ENCODE results near the gene NOS1AP.

Gene NOS1AP

DNA sequence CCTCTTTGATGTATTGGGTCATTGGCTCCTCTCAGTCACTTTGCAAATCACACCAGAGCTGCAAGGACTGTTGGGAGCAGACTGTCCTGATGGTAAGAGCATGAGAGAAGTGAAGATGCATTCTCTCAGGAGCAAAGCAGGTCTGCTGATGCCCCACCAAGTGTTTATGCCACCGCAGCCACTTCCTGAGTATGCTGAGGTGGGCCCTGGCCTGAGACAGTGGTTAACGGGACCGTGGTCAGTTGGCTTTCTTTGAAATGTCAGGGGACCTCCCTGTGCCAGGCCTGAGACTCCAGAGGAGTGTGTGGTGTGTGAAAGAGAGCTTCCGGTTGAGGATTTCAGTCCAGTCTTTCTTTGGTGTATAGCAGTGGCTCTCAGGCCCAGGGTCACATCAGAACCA is 227.7 kb downstream of the NOS1AP start:
- H3K4me3 ChIP-seq (ENCODE audit: low read length) = no peak overlapping the region
- DNase-seq (ENCODE audit: low read depth) = no peak
- no peak for TF ChIP-seq CTCF (IDR thresholded peaks at IDR 0.05; ENCODE audit: insufficient read depth, low read depth, low read length, missing control alignments)

DNA sequence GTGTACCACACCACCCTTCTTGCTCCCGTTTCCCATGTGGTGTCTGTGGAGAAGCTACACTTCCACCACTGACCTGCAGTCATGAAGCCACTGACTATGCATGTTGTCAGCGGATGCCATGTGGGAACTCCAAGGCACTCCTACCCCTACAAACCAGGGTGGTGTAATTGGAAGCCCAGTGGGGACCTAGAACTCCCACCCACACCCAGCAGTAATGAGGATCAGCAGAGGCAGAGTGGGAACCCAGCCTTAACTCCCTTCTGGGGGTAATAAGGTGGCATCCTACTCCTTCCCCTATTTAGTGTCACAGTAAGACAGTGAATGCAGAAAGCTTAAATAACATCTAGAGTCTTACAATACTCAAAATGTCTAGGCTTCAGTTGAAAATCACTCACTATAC is 228.8 kb downstream of the NOS1AP start:
- no peak overlapping the region for H3K4me3 ChIP-seq (ENCODE audit: low read length)
- no peak for TF ChIP-seq CTCF (IDR thresholded peaks at IDR 0.05; ENCODE audit: insufficient read depth, low read depth, low read length, missing control alignments)
- DNase-seq (ENCODE audit: low read depth) = no peak

DNA sequence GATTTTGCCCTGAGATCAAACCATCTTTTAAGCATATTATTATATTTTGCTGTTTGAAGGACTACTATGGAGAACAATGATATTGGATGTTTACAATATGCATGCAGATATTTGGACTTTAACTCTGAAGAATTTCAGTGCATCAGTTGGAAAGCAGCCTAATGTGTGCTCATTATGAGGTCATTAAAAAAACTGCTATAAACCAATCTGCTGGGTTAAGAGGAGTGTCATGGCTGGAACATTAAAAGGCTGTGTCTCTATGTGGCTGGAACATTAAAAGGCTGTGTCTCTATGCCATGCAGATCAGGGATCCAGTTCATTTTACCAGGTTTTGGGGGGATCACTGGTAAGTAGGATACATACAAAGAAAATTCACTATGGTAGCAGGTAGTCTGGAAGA is 229.5 kb downstream of the NOS1AP start:
- TF ChIP-seq CTCF (IDR thresholded peaks at IDR 0.05; ENCODE audit: insufficient read depth, low read depth, low read length, missing control alignments) = no peak
- DNase-seq (ENCODE audit: low read depth) = no peak
- H3K4me3 ChIP-seq (ENCODE audit: low read length) = no peak overlapping the region

DNA sequence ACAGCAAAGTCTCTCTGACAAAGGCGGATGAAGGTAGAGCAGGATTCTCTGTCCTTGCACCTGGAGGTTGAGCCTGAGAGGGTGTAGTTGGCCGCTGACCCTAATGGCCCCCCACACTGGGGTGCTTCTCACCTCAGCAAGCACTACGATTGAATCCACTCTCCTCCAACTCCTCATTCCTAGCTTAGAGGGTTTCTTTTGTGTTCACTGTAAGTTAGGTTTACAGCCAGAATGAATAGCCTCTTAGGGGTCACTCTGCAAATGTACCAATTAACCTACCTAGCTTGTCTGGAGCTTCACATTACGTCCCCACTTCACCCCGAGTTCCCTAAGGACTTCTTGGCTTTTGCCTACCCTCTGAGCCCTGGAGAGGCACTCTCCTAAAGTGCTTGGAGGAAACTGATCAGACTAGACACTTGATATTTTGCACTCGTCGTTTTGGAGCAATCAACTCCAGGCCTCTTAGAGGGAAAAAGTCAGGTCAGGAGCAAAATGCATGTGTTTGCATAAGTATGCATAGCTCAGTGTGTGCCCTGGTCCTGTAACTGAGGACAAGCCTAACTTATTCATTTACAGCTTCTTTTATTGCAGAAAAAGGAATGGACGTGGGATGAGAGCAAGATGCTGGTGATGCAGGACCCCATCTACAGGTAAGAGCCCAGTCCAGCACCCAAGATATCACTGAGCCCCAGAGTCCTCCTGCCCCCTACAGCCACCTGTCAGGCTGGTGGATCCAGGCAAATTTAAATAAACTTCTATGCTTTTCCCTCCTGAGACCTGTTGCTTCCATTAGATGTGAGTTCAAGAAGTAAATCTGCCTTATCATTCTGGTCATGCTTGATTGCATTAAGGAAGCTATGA is 230.8 kb downstream of the NOS1AP start:
- no peak for TF ChIP-seq CTCF (IDR thresholded peaks at IDR 0.05; ENCODE audit: insufficient read depth, low read depth, low read length, missing control alignments)
- DNase-seq (ENCODE audit: low read depth) = no peak
- no peak overlapping the region for H3K4me3 ChIP-seq (ENCODE audit: low read length)

DNA sequence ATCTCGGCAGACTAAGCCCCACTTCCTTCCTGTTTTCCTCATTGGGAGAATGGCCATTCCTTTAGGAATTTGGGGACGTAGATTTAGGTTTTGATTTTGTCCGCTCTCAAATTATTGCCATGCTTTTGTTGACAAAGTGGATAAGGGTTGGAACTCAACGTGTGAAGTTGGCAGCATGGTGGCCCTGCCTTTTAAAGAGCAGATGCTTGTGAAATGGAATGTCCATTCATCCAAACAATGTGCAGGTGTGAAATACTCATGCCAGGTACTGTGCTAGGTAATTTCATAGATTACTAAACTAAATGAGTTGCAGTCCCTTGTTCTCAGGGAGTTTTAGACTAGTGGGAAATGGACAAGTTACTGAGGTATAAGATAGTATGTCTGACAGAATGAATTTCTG is 232.2 kb downstream of the NOS1AP start:
- no peak overlapping the region for H3K4me3 ChIP-seq (ENCODE audit: low read length)
- no peak for TF ChIP-seq CTCF (IDR thresholded peaks at IDR 0.05; ENCODE audit: insufficient read depth, low read depth, low read length, missing control alignments)
- DNase-seq (ENCODE audit: low read depth) = no peak

GRCh38 chr1:162302306-162303003 is 233.0 kb downstream of the NOS1AP start:
- no peak for TF ChIP-seq CTCF (IDR thresholded peaks at IDR 0.05; ENCODE audit: insufficient read depth, low read depth, low read length, missing control alignments)
- peak; percentile 63 for DNase-seq (ENCODE audit: low read depth)
- H3K4me3 ChIP-seq (ENCODE audit: low read length) = no peak overlapping the region

Measured in epithelial cell of esophagus (primary cell).